ENCODE results near the gene CASP2.

- TF ChIP-seq CTCF (IDR thresholded peaks at IDR 0.05; ENCODE audit: low read length) (no peak), EZH2 (IDR thresholded peaks at IDR 0.05; ENCODE audit: borderline replicate concordance, low read length) (no peak)
These were observed 30.6 kb upstream of the CASP2 start for GRCh38 chr7:143257501-143257900.
